Stimulated activated CD4-positive, alpha-beta T cell treated with anti-CD3 and anti-CD28 coated beads, Interleukin-1b, Interleukin-23, amount 100 ng/mL, for 48 hours (primary cell): ENCODE results near the gene DNAJB9.
"Not testable (repeated sequence)": the region's sequence is repeated elsewhere in the genome, so short reads cannot be mapped to it uniquely, and the experiment has no call there.

Experiments used
- DNase-seq: peaks from one replicate; pipeline ENCODE4 v3.0.0-alpha.2; 2020

The DNAJB9 gene

GRCh38 chr7:108569381-108570145 is at the start of gene DNAJB9, which contains the start of gene THAP5:
TSS of gene DNAJB9 (plus strand) at chr7:108569874. CDS start at chr7:108571727, 1,853 bp downstream.
TSS of gene THAP5 (minus strand) at chr7:108569706. CDS start at chr7:108569569, 137 bp downstream.
- peak; percentile 99 for DNase-seq

GRCh38 chr7:108522780-108523179 is 46.9 kb upstream of the DNAJB9 start:
- DNase-seq, result no peak

DNA sequence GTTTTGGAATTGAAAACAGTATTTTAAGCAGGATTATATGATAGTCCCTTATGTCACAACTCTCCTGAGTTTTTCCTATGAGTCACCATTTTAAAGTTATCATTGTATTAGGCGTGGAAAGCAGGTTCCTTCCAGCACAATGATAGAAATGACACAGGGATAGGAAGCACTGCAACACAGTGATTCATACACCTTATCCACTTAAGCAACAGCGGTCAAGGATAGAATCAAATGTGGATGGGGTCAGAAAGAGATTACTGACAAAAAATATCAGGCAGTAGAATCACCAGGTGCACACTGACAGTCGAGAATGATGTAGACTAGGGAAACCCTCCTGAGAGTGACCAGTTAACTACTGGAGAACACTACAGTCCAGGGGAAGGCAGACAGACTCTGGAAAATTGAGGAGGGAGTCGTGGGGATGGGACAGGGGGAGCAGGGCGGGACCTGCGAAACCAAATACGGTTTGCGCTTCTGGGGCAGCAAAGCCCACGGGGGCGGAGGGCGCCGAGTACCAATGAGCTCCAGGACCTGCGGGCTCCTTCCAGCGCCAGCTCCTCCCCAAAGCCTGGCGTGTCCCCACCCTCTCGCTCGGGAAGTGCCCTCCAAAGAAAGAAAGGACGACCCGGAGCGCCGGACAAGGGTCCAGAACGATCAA is 44.2 kb upstream of the DNAJB9 start:
- DNase-seq, result no peak

DNA sequence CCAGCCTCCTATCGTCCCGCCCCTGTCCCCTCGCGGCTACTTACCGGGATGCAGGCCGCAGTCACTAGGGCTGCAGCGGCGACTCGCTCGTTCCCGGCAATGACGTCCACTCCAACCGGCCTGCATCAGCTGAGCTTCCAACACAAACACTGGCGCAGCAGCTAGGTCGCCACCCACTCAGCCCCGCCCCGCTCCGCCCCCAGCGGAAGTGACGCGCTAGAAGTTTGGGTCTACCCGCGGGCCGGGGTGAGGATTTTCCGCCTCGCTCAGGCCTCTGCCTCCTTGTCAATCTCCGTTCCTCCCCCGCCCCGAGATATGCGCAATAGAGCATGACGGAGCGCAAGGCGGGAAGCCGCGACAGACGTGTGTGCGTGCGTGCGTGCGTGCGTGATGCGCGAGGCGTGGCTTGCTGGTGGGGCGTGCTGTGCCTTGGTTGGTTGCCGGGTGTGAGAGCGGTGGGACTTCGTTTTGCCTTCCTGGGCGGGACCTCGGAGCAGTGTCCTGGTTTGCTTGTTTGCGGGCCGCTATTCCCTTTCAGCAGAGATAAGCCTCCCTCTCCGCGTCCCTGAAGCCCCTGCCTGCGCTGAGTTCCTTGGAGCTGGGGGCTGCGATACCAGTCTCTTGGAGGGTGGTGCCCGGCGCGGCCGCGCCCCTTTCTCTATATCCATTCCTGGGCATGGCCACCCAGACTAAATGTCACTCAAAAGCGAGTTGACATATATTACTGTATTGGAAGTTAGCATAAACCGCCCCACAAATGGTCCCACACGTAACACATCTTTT is 43.5 kb upstream of the DNAJB9 start, which contains the start of gene PNPLA8:
Gene PNPLA8, minus strand, starts transcription at position 151 of the 783 bp plus-strand sequence. CDS start 10,644 bp downstream, outside the sequence.
- peak; percentile 100 for DNase-seq

DNA sequence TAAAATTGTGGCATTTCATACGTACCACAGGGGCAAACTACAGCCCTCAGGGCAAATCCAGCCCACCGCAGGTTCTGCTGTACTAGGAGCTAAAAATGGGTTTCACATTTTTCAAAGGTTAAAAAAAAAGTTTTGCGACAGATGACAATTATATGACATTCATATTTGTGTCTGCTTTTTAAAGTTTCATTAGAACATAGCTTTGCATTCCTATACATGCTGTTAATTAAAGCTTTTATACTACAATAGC is 43.0 kb upstream of the DNAJB9 start:
- DNase-seq, result no peak

GRCh38 chr7:108528183-108528712 is 41.4 kb upstream of the DNAJB9 start:
- DNase-seq, result no peak

DNA sequence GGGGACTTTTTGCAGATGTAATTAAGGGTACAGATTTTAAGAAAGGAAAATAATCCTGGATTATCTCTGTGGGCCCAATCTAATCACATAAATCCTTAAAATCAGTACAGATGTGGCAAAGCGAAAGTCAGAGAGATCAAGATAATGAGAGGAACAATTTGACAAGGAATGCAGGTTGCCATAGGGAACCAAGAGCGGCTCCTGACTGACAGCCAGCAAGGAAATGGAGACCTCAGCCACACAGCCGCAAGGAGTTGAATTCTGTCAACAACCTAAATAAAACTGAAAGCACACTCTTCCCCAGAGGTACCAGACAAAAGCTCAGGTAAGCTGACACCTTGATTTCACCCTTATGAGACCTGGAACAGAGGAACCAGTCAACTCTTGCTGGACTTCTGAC is 40.3 kb upstream of the DNAJB9 start:
- no peak for DNase-seq

DNA sequence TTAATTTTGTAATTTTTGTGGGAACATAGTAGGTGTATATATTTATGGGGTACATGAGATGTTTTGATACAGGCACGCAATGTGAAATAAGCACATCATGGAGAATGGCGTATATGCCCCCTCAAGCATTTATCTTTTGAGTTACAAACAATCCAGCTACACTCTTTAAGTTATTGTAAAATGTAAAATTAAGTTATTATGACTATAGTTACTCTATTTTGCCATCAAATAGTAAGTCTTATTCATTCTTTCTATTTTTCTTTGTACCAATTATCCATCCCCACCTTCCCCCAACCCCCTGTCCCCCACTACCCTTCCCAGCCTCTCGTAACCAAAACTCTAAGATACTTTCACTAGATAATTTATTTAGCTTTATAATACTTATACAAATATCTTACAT is 36.0 kb upstream of the DNAJB9 start:
- DNase-seq, result no peak

GRCh38 chr7:108535257-108535656 is 34.4 kb upstream of the DNAJB9 start:
- no peak for DNase-seq

DNA sequence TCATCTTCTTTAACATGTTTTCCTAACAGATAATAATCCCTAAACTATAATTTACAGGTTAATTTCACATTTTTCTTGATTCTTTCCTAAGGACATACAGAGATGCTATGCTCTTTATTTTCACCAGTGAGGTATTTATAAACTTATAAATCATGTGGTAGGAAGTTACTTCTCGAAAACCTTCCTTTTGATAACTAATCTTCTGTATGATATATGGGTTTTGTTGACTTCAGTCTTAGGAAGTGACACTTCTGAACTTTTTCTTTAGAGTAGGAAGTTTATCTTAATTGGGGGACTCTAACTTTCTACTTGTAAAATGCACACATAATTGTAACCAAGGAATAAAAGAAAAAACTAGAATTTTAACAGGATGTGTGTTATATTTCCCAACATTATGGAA is 33.9 kb upstream of the DNAJB9 start:
- no peak for DNase-seq

DNA sequence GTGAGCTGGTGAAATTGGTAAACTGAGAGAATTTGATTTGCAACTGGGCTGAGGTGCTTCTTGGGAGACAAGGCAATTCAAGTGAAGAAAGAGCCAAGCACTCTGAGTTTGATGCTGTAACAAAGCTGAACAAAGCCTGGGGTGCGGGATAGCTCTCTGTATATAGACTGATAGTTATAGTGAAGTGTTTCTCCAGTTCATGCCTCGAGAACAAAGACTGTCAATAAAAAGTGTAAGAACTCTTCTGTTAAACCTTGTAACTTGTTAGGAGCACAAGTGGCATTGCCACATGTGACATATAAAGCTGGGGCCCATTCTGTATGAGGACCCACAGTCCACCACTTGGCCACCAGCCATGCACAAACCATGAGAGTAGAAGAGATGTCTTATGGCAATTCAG is 32.4 kb upstream of the DNAJB9 start:
- DNase-seq, result no peak

DNA sequence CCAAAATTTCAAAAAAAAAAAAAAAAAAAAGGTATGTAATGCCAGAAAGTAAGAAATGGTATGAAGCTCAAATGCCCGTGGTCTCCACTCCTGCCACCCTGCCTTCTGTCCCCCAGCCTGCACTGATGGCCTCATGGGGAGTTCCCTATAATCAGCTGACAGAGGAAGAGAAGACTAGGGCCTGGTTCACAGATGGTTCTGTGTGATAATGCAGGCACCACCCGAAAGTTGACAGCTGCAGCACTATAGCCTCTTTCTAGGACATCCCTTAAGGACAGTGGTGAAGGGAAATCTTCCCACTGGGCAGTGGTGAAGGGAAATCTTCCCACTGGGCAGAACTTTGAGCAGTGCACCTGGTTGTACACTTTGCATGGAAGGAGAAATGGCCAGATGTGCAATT is 31.4 kb upstream of the DNAJB9 start:
- DNase-seq, result not testable (repeated sequence)

- DNase-seq, result not testable (repeated sequence)
These were observed 31.0 kb upstream of the DNAJB9 start for GRCh38 chr7:108538685-108539084.

GRCh38 chr7:108541478-108541877 is 28.2 kb upstream of the DNAJB9 start:
- DNase-seq, result no peak

DNA sequence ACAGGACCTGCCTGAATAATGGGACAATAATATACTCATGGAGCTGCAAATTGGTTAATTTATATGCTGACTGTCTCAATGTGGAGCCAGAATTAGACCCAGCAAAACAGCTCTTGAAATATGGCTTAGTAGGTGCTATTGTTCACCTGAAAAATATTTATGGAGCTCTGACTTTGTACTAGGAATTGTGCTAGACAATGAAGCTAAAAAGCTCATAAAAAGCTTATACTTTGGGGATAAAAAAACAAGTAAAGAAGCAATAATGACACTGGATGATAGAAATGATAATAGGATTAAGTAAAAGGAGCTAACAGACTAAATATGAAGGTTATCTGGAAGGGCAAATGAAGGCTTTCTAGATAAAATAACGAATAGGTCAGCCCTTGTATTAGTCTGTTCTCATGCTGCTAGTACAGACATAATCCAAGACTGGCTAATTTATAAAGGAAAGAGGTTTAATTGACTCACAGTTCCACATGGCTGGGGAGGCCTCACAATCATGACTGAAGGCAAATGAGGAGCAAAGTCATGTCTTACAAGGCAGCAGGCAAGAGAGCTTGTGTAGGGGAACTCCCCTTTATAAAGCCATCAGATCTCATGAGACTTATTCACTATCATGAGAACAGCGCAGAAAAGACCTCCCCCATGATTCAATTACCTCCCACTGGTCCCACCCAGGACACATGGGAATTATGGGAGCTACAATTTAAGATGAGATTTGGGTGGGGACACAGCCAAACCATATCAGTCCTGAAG is 21.4 kb upstream of the DNAJB9 start:
- DNase-seq, result not testable (repeated sequence)

- not testable (repeated sequence) for DNase-seq
These were observed 13.0 kb upstream of the DNAJB9 start for GRCh38 chr7:108556665-108557064.

DNA sequence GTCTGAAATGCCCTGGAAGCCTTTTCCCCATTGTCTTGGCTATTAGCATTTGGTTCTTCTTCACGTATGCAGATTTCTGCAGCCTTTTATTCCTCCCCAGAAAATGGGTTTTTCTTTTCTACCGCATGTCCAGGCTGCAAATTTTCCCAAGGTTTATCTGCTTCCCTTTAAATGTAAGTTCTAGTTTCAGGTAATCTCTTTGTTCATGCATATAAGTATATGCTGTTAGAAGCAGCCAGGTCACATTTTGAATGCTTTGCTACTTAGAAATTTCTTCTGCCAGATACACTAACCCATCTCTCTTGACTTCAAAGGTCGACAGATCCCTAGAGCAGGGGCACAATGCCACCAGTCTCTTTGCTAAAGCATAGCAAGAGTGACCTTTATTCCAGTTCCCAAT is 12.5 kb upstream of the DNAJB9 start:
- DNase-seq, result no peak

- no peak for DNase-seq
These were observed 12.1 kb upstream of the DNAJB9 start for GRCh38 chr7:108557617-108558016.

DNA sequence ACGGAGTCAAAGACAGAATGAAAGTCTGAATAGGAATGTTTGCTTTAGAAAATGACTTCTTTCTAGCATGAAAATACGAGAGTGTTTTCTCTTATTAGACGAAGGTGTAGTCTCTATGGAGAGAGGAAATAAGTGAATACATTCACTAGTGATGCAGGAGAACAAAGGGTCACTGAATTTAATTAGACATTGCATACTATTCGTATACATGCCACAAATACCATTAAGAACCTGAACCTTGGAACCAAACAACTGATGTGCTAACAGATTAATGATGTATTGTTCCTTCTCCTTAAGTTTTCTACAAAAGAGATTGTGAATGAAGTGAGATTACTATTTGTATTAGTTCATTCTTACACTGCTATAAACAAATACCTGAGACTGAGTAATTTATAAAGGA is 10.4 kb upstream of the DNAJB9 start:
- no peak for DNase-seq

- no peak for DNase-seq
These were observed 8.5 kb upstream of the DNAJB9 start for GRCh38 chr7:108561047-108561619.

GRCh38 chr7:108565987-108566386 is 3.7 kb upstream of the DNAJB9 start:
- no peak for DNase-seq

GRCh38 chr7:108568801-108569380 is 783 bp upstream of the DNAJB9 start:
- DNase-seq, result no peak
